ENCODE data around the gene TRABD.

- TF ChIP-seq, protein P1, sequence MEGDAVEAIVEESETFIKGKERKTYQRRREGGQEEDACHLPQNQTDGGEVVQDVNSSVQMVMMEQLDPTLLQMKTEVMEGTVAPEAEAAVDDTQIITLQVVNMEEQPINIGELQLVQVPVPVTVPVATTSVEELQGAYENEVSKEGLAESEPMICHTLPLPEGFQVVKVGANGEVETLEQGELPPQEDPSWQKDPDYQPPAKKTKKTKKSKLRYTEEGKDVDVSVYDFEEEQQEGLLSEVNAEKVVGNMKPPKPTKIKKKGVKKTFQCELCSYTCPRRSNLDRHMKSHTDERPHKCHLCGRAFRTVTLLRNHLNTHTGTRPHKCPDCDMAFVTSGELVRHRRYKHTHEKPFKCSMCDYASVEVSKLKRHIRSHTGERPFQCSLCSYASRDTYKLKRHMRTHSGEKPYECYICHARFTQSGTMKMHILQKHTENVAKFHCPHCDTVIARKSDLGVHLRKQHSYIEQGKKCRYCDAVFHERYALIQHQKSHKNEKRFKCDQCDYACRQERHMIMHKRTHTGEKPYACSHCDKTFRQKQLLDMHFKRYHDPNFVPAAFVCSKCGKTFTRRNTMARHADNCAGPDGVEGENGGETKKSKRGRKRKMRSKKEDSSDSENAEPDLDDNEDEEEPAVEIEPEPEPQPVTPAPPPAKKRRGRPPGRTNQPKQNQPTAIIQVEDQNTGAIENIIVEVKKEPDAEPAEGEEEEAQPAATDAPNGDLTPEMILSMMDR (IDR thresholded peaks at IDR 0.05): no peak
- TF ChIP-seq ZFX (IDR thresholded peaks at IDR 0.05; ENCODE audit: borderline replicate concordance): no peak
Observed at GRCh38 chr22:50198624-50199017, 12.9 kb downstream of the TRABD start.

Measured in 22Rv1 (cell line).